Neural progenitor cell (in vitro differentiated cells): ENCODE data around the gene KCNMA1. TPM values are rescaled to one million over a fixed set of nuclear protein-coding genes. Genes with fewer than 3 reads are reported as not detected.

Experiments
- DNase-seq: peaks from one replicate; pipeline ENCODE4 v3.0.0-alpha.2; 2016; ENCODE audit warnings: low spot score
- H2AFZ ChIP-seq: fragments of 200-600 bp; sonication (generic); replicated peaks from 2 replicates; pipeline ENCODE4 v1.6.1; 2016; ENCODE audit warnings: antibody characterized with exemption
- H3F3A ChIP-seq: fragments of 200-600 bp; sonication (generic); 2 replicates; pipeline ENCODE4 v1.6.1; 2016; ENCODE audit warnings: antibody characterized with exemption, low read depth
- H3K27ac ChIP-seq: fragments of 200-600 bp; sonication (generic); 2 replicates; pipeline ENCODE4 v1.5.1; 2016; ENCODE audit warnings: mild to moderate bottlenecking
- H3K27me3 ChIP-seq: fragments of 200-600 bp; sonication (generic); 2 replicates; pipeline ENCODE4 v1.6.1; 2016; ENCODE audit warnings: mild to moderate bottlenecking, moderate library complexity
- H3K36me3 ChIP-seq: fragments of 200-600 bp; sonication (generic); 2 replicates; pipeline ENCODE4 v1.5.1; 2016
- H3K4me1 ChIP-seq: fragments of 200-600 bp; sonication (generic); 2 replicates; pipeline ENCODE4 v1.6.1; 2016; ENCODE audit warnings: mixed run types
- H3K4me2 ChIP-seq: fragments of 200-600 bp; sonication (generic); 2 replicates; pipeline ENCODE4 v1.6.1; 2016
- H3K4me3 ChIP-seq: fragments of 200-600 bp; sonication (generic); 2 replicates; pipeline ENCODE4 v1.5.1; 2016
- H3K79me2 ChIP-seq: fragments of 200-600 bp; sonication (generic); 2 replicates; pipeline ENCODE4 v1.6.1; 2016; ENCODE audit warnings: low read depth
- H3K9ac ChIP-seq: fragments of 200-600 bp; sonication (generic); 2 replicates; pipeline ENCODE4 v1.6.1; 2016
- H3K9me3 ChIP-seq: fragments of 200-600 bp; sonication (generic); 2 replicates; pipeline ENCODE4 v1.5.1; 2016; ENCODE audit warnings: low read depth
- H4K20me1 ChIP-seq: fragments of 200-600 bp; sonication (generic); 2 replicates; pipeline ENCODE4 v1.6.1; 2016; ENCODE audit warnings: low read depth
- H3K27ac Mint-ChIP-seq: 3 replicates; pipeline ENCODE4 v1.8.0; 2021; ENCODE audit warnings: mixed read lengths
- H3K27me3 Mint-ChIP-seq: 2 replicates; pipeline ENCODE4 v1.8.0; 2022; ENCODE audit warnings: low read depth, mild to moderate bottlenecking, inconsistent platforms, moderate library complexity, mixed read lengths; ENCODE audit not compliant: insufficient read depth
- H3K36me3 Mint-ChIP-seq: 3 replicates; pipeline ENCODE4 v1.8.0; 2021; ENCODE audit warnings: mixed read lengths
- H3K4me1 Mint-ChIP-seq: 3 replicates; pipeline ENCODE4 v1.8.0; 2021; ENCODE audit warnings: mixed read lengths
- H3K4me3 Mint-ChIP-seq: 3 replicates; pipeline ENCODE4 v1.8.0; 2021; ENCODE audit warnings: mild to moderate bottlenecking, moderate library complexity, mixed read lengths
- H3K9me3 Mint-ChIP-seq: 3 replicates; pipeline ENCODE4 v1.8.0; 2020; ENCODE audit warnings: mixed read lengths
- CTCF ChIP-seq: fragments of 200-600 bp; sonication (generic); IDR thresholded peaks from 2 replicates; pipeline ENCODE4 v1.5.1; 2017; ENCODE audit warnings: antibody characterized with exemption, mild to moderate bottlenecking
- EZH2 ChIP-seq: fragments of 200-600 bp; sonication (generic); IDR thresholded peaks from 2 replicates; pipeline ENCODE4 v1.6.1; 2017; ENCODE audit warnings: antibody characterized with exemption, mild to moderate bottlenecking, moderate library complexity
- EZH2phosphoT487 ChIP-seq: fragments of 200-600 bp; sonication (generic); IDR thresholded peaks from 2 replicates; pipeline ENCODE4 v1.6.1; 2017; ENCODE audit warnings: antibody characterized with exemption
- total RNA-seq: library from RNA; depleted of rRNA; stranded (reverse); fragments of >200 nt; gene quantifications from 2 replicates; pipeline ENCODE4 v1.2.3, GENCODE V29; 2015; ENCODE audit warnings: low replicate concordance

The KCNMA1 gene
- total RNA-seq, 1 donor from 2014 or later: 2.4 TPM

- no peaks in the 10 kb centered on the region for H3F3A ChIP-seq
- H3K27ac Mint-ChIP-seq: no peak overlapping the region
- H3K4me1 ChIP-seq: no peaks in the 10 kb centered on the region
- H3K4me2 ChIP-seq: no peak overlapping the region
- peaks cover 3% of the 10 kb centered on the region for H3K27me3 Mint-ChIP-seq
- TF ChIP-seq EZH2phosphoT487 (no peak), EZH2 (no peak), CTCF (no peak)
- no peaks in the 10 kb centered on the region for H3K9me3 Mint-ChIP-seq
- no peaks in the 10 kb centered on the region for H3K27me3 ChIP-seq
- no peak overlapping the region for H2AFZ ChIP-seq
- H3K36me3 ChIP-seq: no peaks in the 10 kb centered on the region
- H3K27ac ChIP-seq: no peak overlapping the region
- no peak overlapping the region for H3K4me3 Mint-ChIP-seq
- DNase-seq: no peak
- no peaks in the 10 kb centered on the region for H3K9me3 ChIP-seq
- no peaks in the 10 kb centered on the region for H4K20me1 ChIP-seq
- no peaks in the 10 kb centered on the region for H3K36me3 Mint-ChIP-seq
- no peaks in the 10 kb centered on the region for H3K4me1 Mint-ChIP-seq
- no peak overlapping the region for H3K4me3 ChIP-seq
- H3K79me2 ChIP-seq: no peaks in the 10 kb centered on the region
- no peak overlapping the region for H3K9ac ChIP-seq
Observed at GRCh38 chr10:77619964-77620703, 17.5 kb downstream of the KCNMA1 start.

GRCh38 chr10:77618117-77618516 lies 19.5 kb downstream of the KCNMA1 start:
- H3K36me3 ChIP-seq: no peaks in the 10 kb centered on the region
- no peak overlapping the region for H3K4me3 Mint-ChIP-seq
- DNase-seq: no peak
- peaks cover 6% of the 10 kb centered on the region for H3K27me3 Mint-ChIP-seq
- H3K4me1 ChIP-seq: peaks cover 13% of the 10 kb centered on the region
- H3K27me3 ChIP-seq: no peaks in the 10 kb centered on the region
- H2AFZ ChIP-seq: no peak overlapping the region
- H3K36me3 Mint-ChIP-seq: no peaks in the 10 kb centered on the region
- TF ChIP-seq EZH2: no peak
- no peak for TF ChIP-seq EZH2phosphoT487
- no peak for TF ChIP-seq CTCF
- H3K27ac Mint-ChIP-seq: no peak overlapping the region
- no peak overlapping the region for H3K27ac ChIP-seq
- no peaks in the 10 kb centered on the region for H3F3A ChIP-seq
- no peak overlapping the region for H3K9ac ChIP-seq
- no peaks in the 10 kb centered on the region for H3K9me3 ChIP-seq
- no peaks in the 10 kb centered on the region for H4K20me1 ChIP-seq
- H3K4me2 ChIP-seq: no peak overlapping the region
- no peaks in the 10 kb centered on the region for H3K79me2 ChIP-seq
- no peak overlapping the region for H3K4me3 ChIP-seq
- peaks cover 12% of the 10 kb centered on the region for H3K4me1 Mint-ChIP-seq
- H3K9me3 Mint-ChIP-seq: no peaks in the 10 kb centered on the region

- no peaks in the 10 kb centered on the region for H3K9me3 ChIP-seq
- no peaks in the 10 kb centered on the region for H3F3A ChIP-seq
- Mint-ChIP-seq H3K9me3 (no peaks in the 10 kb centered on the region), H3K4me3 (no peak overlapping the region), H3K4me1 (peaks cover 15% of the 10 kb centered on the region), H3K27ac (no peak overlapping the region), H3K27me3 (peaks cover 10% of the 10 kb centered on the region), H3K36me3 (no peaks in the 10 kb centered on the region)
- no peaks in the 10 kb centered on the region for H3K36me3 ChIP-seq
- H3K4me3 ChIP-seq: no peak overlapping the region
- H3K4me1 ChIP-seq: peaks cover 16% of the 10 kb centered on the region
- H4K20me1 ChIP-seq: no peaks in the 10 kb centered on the region
- no peak overlapping the region for H3K9ac ChIP-seq
- H2AFZ ChIP-seq: no peak overlapping the region
- H3K4me2 ChIP-seq: no peak overlapping the region
- no peaks in the 10 kb centered on the region for H3K79me2 ChIP-seq
- TF ChIP-seq EZH2 (no peak), CTCF (no peak), EZH2phosphoT487 (no peak)
- DNase-seq: no peak
- H3K27ac ChIP-seq: no peak overlapping the region
- no peaks in the 10 kb centered on the region for H3K27me3 ChIP-seq
Observed at GRCh38 chr10:77616766-77617165, 20.8 kb downstream of the KCNMA1 start.
